ENCODE data around the gene CPAMD8.

The CPAMD8 gene

DNA sequence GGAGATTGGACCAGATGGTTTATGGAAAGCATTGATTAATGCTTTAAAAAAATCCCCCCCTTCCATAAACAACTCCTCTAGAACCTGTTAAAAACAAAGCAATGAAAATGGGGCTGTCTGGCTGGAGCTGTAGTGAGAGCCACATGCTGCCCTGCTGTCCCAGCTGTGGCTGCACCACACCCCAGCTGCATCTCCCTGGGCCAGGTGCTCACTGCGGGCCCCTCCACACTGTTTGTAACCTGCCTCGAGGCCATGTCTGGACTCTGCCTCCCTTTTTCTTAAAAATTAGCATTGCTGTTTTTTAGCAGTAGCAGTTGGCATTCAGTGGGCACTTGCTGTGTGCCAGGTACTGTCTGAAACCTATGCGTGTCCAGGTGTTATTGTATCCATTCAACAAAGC is 153.0 kb downstream of the CPAMD8 start:
- no peak for DNase-seq (ENCODE audit: low spot score)

DNA sequence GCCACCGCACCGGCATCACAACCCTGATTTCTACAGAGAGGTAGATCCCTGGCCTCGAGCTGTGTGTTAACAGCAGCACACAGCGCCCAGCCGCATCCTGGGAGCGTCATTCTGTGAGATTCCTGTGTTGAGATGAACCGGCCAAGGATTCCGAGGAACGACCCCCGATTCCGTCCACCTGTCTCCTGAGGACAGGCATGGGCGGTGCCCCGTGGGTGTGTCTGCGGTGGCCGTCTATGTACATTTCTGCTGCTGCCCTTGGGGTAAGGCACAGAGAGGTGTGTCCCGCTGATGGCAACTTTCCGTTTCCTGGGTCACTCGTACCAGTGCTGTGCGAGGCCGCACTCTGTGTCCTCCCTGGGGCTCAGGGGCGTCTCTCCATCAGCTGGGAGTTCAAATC is 153.9 kb downstream of the CPAMD8 start:
- no peak for DNase-seq (ENCODE audit: low spot score)

DNA sequence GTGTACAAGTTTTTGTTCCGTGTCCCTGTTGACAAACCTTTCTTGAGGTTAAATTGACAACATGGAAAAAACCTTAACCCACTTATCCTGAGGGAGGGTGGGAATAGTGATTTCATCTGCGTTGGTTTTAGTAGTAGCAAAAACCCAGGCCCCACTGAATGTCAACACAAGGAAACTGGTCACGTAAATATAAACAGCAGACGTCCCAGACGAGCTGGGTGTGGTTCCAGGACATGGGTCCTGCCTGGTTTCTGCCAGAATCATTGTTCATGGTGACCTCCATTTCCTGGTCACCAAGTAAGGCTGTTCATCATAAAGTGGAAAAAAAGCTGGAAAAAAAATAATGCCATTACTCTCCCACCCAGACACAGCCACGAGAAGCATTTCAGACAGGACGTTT is 154.7 kb downstream of the CPAMD8 start:
- no peak for DNase-seq (ENCODE audit: low spot score)

DNA sequence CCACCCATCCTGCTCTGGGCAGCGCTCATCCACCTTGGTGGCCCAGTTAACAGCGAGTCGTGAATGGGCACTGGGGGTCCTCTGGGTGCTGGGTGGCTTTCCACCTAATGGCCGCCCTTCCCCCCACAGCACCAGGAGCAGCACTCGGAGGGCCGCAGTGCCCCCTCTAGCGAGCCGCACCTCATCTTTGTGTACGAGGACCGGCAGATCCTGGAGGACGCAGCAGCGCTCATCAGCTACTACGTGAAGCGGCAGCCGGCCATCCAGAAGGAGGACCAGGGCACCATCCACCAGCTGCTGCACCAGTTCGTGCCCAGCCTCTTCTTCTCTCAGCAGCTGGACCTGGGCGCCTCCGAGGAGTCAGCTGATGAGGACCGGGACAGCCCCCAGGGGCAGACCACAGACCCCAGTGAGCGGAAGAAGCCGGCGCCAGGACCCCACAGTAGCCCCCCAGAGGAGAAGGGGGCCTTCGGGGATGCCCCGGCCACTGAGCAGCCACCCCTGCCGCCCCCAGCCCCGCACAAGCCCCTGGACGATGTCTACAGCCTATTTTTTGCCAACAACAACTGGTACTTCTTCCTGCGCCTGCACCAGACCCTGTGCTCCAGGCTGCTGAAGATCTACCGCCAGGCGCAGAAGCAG is 157.2 kb downstream of the CPAMD8 start:
- no peak for DNase-seq (ENCODE audit: low spot score)

DNA sequence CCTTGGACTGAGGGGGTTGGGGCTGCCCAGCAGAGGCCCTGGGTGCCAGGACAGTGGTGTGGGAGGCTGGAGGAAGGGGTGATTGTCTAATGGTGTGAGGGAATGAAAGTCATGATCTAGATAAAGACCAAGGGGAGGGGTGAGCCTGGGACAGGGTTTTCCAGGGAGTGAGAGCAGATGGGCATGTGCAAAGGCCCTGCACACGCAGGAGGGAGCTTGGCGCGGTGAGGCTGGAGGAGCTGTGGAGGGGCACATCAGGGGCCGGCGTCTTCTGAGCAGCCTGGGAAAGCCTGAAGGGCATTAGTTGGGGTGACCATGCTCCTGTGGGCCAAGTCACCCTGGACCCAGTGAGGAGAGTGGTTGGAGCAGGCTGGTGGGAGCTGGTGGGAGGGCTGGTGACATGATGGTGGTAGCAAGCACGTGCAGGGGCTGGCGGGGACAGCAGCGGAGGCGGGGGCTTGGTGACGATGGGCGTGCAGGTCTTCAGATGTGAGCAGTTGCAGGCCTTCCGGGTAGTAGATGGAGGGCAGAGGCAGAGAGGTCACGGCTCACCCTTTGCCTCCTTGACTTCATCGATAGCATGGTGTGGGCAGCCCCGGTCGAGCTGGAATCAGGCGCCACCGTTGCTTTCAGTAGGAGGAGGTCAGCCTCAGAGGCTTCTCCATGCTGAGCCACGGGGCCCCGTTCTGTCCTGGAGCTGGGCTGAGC is 158.0 kb downstream of the CPAMD8 start:
- no peak for DNase-seq (ENCODE audit: low spot score)

DNA sequence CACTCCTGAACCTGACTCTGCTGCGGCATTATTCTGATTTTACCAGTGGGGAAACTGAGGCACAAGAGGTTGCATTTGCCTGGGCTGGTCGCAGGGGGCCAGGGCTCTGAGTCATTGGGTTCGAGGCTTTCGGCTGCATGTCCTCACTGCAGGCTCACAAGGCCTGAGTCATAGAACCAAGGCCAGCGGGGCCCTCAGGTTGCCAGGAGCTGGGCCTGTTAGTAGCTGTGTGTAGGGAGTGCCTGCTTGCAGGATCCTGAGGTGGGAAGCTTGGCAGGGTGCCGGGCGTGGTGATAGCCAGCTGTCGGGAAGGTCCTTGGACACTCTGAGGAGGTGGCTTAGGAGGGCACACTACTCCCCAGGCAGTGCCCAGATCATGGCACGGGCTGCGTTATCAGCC is 159.4 kb downstream of the CPAMD8 start:
- no peak for DNase-seq (ENCODE audit: low spot score)

DNA sequence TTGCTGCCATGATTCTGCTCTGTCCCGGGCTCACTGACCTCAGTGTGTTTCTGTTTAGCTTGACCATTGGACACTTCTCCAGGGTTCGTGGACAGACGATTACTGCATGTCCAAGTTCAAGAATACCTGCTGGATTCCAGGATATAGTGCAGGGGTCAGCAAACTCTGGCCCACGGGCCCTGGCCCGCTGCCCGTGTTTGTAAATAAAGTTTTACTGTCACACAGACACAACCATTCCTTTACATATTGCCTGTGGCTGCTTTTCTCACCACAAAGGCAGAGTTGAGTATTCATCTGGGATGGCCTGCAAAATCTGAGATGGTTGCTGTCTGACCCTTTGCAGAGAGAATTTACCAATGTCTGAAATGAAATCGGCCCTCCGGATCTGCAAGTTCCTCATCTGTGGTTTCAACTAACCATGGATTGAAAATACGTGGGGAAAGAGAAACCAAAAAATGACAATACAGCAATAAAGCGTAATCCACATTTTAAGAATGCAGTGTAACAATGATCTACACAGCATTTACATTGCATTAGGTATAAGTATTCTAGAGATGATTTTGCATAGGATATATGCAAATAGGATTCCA is 163.7 kb downstream of the CPAMD8 start:
- no peak for DNase-seq (ENCODE audit: low spot score)

DNA sequence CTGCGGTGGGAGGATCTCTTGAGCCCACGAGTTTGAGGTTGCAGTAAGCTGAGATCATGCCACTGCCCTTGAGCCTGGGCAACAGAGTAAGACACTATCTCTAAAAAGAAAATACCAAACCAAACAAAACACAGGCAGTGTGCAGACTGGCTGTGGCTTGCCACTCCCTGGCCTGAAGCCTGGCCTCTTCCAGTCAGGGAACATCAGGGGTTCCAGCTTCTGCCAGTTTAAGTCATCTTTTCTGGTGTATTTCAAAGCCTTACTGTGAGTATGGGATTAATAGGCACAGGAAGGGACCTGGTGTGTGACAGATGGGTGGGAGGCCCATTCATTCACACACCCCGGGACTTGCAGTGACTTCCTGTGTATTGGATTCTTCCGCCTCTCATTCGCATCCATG is 164.8 kb downstream of the CPAMD8 start:
- no peak for DNase-seq (ENCODE audit: low spot score)

DNA sequence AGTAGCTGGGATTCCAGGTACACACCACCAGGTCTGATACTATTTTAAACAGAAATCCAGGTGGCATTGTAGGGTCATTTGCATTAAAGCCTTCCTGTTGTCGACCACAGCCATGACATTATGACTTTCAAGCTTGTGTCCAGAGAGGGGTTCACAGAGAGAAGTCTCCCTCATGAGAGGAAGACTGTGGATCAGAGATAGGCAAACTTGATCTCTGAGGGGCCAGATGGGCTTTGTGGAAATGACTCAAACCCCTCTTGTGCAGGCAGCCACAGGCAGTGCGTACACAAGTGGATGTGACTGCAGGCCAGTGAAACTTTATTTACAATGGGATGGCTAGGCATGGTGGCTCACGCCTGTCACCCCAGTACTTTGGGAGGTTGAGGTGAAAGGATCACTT is 165.6 kb downstream of the CPAMD8 start:
- no peak for DNase-seq (ENCODE audit: low spot score)

DNA sequence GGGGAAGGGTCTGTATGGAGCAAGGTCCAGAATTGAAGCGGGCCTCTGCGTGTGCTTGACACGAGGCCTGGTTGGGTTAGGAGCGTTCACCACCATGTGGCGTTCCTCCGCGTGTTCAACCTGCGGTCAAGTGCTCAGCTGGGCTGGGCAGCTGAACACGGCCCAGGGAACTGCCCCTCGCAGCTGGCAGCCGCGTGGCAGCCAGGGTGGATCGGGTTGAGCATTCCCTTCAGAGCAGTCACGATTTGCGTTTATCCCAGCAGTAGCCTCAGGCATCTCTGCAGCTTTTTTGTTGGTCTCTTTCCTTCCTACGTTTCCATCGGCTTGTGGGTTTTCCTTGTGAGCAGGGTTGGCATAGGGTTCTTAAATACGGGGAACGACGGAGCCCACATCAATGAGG is 166.5 kb downstream of the CPAMD8 start:
- DNase-seq (ENCODE audit: low spot score) = no peak

DNA sequence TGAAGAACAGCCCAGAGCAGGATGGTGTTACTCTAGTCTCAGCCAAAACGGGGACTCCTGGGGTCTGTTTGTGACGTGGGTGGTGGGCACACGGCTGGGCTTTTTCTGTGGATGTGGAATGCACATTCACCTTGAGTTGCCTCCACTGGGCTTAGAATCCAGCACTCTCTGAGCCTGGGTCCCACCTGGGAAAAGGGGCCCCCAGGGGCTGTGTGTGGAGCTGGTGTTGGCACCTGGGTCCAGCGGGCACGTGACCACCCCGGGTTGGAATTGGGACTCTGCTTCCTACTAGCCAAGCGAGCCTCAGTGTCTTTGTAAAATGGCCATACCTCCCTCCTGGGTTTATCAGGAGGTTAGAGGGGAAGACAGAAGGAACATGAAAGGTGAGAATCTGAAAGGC is 167.0 kb downstream of the CPAMD8 start:
- DNase-seq (ENCODE audit: low spot score) = no peak

DNA sequence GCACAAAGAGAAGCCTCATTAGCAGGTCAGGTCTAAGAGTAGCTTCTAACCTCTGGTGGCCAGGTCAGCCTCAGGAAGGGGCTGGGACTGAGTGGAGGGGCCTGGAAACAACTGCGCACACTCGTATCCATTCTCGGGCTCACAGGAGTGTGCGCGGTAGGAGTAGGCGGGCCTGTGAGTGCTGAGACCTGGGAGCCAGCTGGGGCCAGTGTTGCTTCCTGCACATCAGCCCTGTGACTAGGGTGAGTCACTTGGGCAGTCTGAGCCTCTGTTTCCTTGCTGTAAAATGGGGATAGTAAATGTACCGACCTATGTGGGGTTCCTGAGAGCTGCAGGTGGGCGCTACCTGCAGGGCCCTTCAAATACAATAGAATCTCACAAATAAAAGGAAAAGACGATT is 170.5 kb downstream of the CPAMD8 start:
- no peak for DNase-seq (ENCODE audit: low spot score)

DNA sequence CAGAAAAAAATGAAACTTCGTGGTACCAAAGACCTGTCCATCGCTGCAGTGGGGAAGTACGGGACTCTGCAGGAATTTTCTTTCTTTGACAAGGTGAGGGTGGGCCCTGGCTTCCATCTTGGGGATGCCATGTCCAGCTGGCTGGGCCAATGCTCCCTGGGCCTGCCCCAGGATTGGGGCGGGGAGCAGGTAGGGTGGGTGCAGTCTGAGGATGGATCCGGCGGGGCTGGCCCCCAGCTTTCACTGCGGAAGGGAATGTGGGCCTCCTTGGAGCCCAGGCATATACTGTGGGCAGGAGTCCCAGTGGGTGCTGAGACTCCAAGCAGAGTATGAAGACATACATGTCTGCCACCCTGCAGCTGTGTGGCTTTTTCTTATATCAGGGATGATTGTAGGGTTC is 173.5 kb downstream of the CPAMD8 start:
- DNase-seq (ENCODE audit: low spot score) = no peak

DNA sequence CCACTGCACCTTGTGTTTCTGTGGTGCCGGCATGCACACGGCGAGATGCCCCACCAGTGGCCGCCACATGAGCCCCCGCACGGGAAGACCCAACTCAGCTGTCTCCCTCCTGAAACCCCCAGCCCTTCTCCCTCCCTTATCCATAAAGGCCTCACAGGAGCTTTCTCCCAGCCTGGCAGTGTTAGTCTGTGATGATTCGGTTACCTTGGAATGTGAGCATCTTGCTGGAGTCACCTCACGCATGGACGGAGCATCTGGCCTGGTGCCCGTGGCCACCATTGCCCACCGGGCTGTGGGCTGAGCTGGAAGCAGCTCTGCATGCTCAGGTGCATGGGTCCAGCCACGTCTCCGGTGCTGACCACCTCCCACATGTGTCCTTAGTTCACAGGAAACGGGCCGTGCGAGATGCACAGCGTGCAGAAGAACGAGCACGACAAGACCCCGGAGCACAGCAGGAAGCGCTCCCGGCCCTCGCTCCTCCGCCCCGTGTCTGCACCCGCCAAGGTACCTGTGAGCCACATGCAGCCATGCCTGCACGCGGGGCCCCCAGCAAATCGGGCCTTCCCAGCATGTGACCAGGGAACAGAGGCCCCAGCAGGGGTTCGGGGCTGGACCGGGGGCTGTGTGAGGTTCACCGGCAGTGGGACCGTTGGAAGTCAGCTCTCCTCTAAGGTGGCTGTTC is 175.4 kb downstream of the CPAMD8 start:
- no peak for DNase-seq (ENCODE audit: low spot score)

DNA sequence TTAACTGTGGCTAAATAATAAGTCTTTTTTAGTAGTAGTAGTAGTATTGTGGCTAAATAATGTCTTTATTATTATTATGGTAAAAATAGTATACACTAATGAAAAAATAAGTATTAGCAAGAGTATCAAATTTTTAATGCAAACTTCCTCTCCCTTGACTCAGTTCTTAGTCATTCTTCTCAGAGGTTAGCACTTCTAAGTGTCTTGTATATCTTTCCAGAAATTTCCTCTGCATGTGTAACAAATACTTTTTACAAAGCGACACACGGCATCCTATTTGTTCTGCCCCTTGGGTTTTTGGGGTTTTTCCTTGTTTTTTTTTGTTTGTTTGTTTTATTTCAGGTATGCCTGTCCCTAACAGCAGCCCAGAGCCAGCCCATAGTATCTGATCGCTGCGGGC is 176.5 kb downstream of the CPAMD8 start:
- DNase-seq (ENCODE audit: low spot score) = no peak

DNA sequence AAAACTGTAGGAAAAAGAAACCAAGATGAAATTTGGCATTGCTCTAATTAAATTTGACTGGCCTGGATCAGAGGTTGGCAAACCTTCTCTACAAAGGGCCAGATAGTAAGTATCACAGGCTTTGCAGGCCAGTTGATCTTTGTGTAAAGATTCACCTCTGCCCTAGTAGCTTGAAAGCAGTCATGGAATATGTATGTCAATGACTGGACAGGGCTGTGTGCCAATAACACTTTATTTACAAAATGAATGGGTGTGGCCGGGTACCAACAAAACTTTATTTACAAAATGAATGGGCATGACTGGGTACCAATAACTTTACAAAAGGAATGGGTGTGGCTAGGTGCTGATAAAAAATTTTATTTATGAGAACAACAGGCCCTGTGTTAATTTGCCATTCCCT is 177.4 kb downstream of the CPAMD8 start:
- no peak for DNase-seq (ENCODE audit: low spot score)

DNA sequence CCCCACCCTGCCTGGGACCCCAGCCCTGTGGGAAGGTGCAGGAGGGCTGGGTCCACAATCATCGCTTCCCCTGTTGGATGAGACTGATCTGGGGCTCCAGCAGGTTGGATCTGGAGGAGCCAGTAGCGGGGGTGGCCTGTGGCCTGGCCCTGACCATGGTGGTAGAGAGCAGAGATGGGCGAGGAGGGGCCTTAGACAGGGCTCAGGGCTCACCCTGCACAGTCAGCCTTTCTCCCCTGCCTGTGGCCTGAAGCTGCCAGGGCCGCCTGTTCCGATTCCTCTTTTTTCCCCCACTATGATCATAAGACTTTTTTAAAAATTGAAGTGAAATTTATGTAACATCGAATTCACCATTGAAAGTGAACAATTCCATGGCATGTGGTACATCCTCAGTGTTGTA is 179.2 kb downstream of the CPAMD8 start:
- no peak for DNase-seq (ENCODE audit: low spot score)

DNA sequence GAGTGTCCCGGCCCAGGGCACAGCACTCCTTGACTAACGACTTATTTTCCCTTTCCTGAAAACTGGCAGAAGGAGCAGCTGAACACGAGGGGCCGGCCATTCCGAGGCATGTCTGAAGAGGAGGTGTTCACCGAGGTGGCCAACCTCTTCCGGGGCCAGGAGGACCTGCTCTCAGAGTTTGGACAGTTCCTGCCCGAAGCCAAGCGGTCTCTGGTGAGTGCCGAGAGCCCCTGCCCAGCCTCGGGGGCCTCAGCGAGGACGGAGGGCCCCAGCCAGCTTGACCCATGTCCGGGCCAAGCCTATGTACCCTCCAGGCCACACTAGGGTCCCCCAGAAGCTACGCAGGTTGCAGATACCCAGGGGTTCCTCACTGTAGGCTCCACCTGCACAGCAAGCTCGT is 179.7 kb downstream of the CPAMD8 start:
- DNase-seq (ENCODE audit: low spot score) = no peak
